Neural progenitor cell (in vitro differentiated cells): ENCODE results near the gene RAB3GAP2.

ENCODE experiments used
- EZH2 ChIP-seq: fragments of 200-600 bp; sonication (generic); IDR thresholded peaks from 2 replicates; pipeline ENCODE4 v1.6.1; 2017; ENCODE audit warnings: antibody characterized with exemption, mild to moderate bottlenecking, moderate library complexity
- TF ChIP-seq, protein P1 (sequence below): fragments of 200-600 bp; sonication (generic); IDR thresholded peaks from 2 replicates; pipeline ENCODE4 v1.5.1; 2017; ENCODE audit warnings: antibody characterized with exemption, mild to moderate bottlenecking

DNA sequence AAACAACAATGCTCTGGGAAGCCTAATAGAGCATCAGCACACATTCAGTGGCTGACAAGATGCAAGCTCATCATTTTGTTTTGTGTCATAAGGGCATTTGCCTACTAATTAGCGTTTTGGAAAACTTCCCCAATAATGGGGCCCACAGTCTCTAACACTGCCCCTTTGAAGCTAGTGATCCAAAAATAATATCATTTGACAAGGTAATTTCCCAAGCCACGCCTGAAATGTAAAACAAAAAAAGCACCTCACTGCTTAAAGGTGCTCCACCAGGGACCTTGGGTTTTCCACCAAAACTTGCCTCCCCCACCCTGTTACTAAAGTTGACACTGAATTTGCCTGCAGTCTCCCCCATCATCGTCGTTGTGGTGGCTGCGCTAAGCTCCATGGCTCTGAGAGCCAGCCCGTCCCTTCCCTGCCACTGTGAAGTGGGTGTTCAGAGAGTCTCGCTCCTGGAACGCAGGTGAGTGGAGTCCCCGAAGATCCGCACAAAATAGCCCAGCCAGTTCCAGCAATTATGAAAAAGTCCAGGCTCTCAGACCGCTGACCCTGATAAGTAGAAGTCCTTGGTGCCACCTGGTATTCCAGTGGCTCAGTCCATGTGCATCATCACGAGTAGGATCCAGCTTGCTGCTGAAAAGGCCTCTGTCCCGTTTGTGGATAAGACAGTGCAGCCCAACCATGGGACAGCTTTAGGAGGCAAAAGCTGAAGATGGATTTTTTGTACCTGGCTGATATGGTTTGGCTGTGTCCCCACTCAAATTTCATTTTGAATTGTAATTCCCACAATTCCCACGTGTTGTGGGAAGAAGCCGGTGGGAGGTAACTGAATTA is 52.2 kb downstream of the RAB3GAP2 start:
- TF ChIP-seq, protein P1, sequence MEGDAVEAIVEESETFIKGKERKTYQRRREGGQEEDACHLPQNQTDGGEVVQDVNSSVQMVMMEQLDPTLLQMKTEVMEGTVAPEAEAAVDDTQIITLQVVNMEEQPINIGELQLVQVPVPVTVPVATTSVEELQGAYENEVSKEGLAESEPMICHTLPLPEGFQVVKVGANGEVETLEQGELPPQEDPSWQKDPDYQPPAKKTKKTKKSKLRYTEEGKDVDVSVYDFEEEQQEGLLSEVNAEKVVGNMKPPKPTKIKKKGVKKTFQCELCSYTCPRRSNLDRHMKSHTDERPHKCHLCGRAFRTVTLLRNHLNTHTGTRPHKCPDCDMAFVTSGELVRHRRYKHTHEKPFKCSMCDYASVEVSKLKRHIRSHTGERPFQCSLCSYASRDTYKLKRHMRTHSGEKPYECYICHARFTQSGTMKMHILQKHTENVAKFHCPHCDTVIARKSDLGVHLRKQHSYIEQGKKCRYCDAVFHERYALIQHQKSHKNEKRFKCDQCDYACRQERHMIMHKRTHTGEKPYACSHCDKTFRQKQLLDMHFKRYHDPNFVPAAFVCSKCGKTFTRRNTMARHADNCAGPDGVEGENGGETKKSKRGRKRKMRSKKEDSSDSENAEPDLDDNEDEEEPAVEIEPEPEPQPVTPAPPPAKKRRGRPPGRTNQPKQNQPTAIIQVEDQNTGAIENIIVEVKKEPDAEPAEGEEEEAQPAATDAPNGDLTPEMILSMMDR, result no peak
- no peak for TF ChIP-seq EZH2
